Neural cell (in vitro differentiated cells): ENCODE data around the gene LAMA5. TPM values are rescaled to one million over a fixed set of nuclear protein-coding genes. Genes with fewer than 3 reads are reported as not detected.

Experiments used
- H2AFZ ChIP-seq: fragments of 200-600, 300-800 bp; sonication (generic), shearing (Covaris generic); 2 replicates; pipeline ENCODE4 v1.6.0; 2014; ENCODE audit warnings: low read depth, mild to moderate bottlenecking, antibody characterized with exemption, low read length, moderate library complexity
- H3F3A ChIP-seq: fragments of 200-600 bp; shearing (Covaris generic); 2 replicates; pipeline ENCODE4 v1.6.1; 2016; ENCODE audit warnings: mild to moderate bottlenecking, moderate library complexity, mixed read lengths, antibody characterized with exemption, low read length; ENCODE audit not compliant: insufficient read depth, poor library complexity, severe bottlenecking
- H3K27ac ChIP-seq: fragments of 200-600, 300-800 bp; sonication (generic), shearing (Covaris generic); 2 replicates; pipeline ENCODE4 v1.5.1; 2014; ENCODE audit warnings: mild to moderate bottlenecking, low read length, moderate library complexity
- H3K27me3 ChIP-seq: fragments of 300-800, 200-600 bp; sonication (generic), shearing (Covaris generic); 2 replicates; pipeline ENCODE4 v1.6.0; 2014; ENCODE audit warnings: mild to moderate bottlenecking, low read depth, low read length, moderate library complexity; ENCODE audit not compliant: insufficient read depth
- H3K36me3 ChIP-seq: fragments of 300-800, 200-600 bp; sonication (generic), shearing (Covaris generic); 2 replicates; pipeline ENCODE4 v1.5.1; 2014; ENCODE audit warnings: mild to moderate bottlenecking, antibody characterized with exemption, low read length, moderate library complexity; ENCODE audit not compliant: insufficient read depth
- H3K4me2 ChIP-seq: fragments of 300-800, 200-600 bp; sonication (generic), shearing (Covaris generic); 2 replicates; pipeline ENCODE4 v1.6.0; 2014; ENCODE audit warnings: mild to moderate bottlenecking, low read length
- H3K4me3 ChIP-seq: fragments of 300-800, 200-600 bp; sonication (generic), shearing (Covaris generic); 2 replicates; pipeline ENCODE4 v1.5.1; 2014; ENCODE audit warnings: mild to moderate bottlenecking, low read length, moderate library complexity
- H3K79me2 ChIP-seq: fragments of 200-600 bp; shearing (Covaris generic); replicated peaks from 2 replicates; pipeline ENCODE4 v1.6.0; 2014; ENCODE audit warnings: mild to moderate bottlenecking, low read length, moderate library complexity; ENCODE audit not compliant: insufficient read depth
- H3K9ac ChIP-seq: fragments of 300-800, 200-600 bp; sonication (generic), shearing (Covaris generic); 2 replicates; pipeline ENCODE4 v1.6.1; 2016; ENCODE audit warnings: mild to moderate bottlenecking, low read length, mixed read lengths
- H3K9me2 ChIP-seq: fragments of 200-600 bp; shearing (Covaris generic); 2 replicates; pipeline ENCODE4 v1.6.1; 2016; ENCODE audit warnings: mild to moderate bottlenecking, low read length, mixed read lengths; ENCODE audit not compliant: insufficient read depth
- H3K9me3 ChIP-seq: fragments of 200-600, 300-800 bp; sonication (generic), shearing (Covaris generic); 2 replicates; pipeline ENCODE4 v1.6.1; 2016; ENCODE audit warnings: mild to moderate bottlenecking, mixed run types, low read length, moderate library complexity, mixed read lengths
- H4K20me1 ChIP-seq: fragments of 200-600 bp; shearing (Covaris generic); 2 replicates; pipeline ENCODE4 v1.6.1; 2016; ENCODE audit warnings: mild to moderate bottlenecking, mixed run types; ENCODE audit not compliant: insufficient read depth
- CTCF ChIP-seq: fragments of 450-650 bp; IDR thresholded peaks from 2 replicates; pipeline ENCODE4 v1.5.1; 2014; ENCODE audit warnings: antibody characterized with exemption, mild to moderate bottlenecking, moderate library complexity; ENCODE audit not compliant: poor library complexity, severe bottlenecking
- MXI1 ChIP-seq: fragments of 450-650 bp; conservative IDR thresholded peaks from 2 replicates; pipeline ENCODE4 v1.6.1; 2014; ENCODE audit warnings: antibody characterized with exemption, mild to moderate bottlenecking; ENCODE audit not compliant: poor library complexity, severe bottlenecking
- POLR2AphosphoS5 ChIP-seq: IDR thresholded peaks from 2 replicates; pipeline ENCODE4 v1.6.1; 2012
- RAD21 ChIP-seq: fragments of 450-650 bp; conservative IDR thresholded peaks from 2 replicates; pipeline ENCODE4 v1.6.1; 2014; ENCODE audit warnings: antibody characterized with exemption, mild to moderate bottlenecking, moderate library complexity
- REST ChIP-seq: IDR thresholded peaks from 2 replicates; pipeline ENCODE4 v1.6.1; 2012; ENCODE audit warnings: borderline replicate concordance
- TAF1 ChIP-seq: IDR thresholded peaks from 2 replicates; pipeline ENCODE4 v1.6.1; 2012; ENCODE audit warnings: low read depth
- polyA plus RNA-seq: library from polyadenylated mRNA; depleted of rRNA; stranded (reverse); fragments of >200 nt; gene quantifications from 2 replicates; pipeline ENCODE4 v1.2.3, GENCODE V29; 2014

LAMA5 gene
- polyA plus RNA-seq, 1 donor from 2014 or later, result 27.2 TPM

DNA sequence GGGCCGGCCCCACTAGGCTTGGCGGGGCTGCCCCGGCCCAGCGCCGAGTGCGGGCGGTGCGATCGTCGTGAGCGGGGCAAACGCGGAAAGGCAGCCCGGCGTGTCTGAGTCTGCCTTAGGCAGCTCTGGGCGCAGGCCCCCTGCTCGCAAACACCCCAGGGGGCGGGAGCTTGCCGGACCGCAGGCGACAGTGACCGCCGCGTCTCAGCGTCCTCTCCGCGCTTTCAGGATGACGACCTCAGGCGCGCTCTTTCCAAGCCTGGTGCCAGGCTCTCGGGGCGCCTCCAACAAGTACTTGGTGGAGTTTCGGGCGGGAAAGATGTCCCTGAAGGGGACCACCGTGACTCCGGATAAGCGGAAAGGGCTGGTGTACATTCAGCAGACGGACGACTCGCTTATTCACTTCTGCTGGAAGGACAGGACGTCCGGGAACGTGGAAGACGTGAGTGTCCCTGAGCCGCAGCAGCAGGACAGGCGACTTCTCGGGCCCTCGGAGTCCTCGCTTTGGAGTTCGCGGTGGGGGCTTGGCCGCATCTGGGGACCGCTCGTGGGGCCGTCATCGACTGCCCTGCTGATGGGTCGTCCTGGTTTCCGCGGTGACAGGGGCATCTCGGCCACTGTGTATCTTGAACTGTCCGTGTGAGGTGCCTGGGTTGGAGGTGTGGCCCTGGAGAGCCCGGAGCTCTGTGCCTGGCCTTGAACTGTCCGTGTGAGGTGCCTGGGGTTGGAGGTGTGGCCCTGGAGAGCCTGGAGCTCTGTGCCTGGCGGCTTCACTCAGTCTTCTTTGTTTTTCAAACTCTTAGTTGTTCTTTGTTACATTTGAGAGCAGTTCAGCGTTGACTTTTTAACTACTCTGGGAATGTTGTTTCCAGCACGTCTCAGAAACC, 63.5 kb downstream of the LAMA5 start:
- Histone ChIP-seq H3K36me3 (no peaks in the 10 kb centered on the region), H3K27me3 (no peaks in the 10 kb centered on the region), H3K27ac (no peak overlapping the region), H3K9me2 (no peaks in the 10 kb centered on the region), H3K9me3 (no peaks in the 10 kb centered on the region), H3K4me3 (peak overlapping the region; percentile 93), H4K20me1 (peaks cover 9% of the 10 kb centered on the region), H3K4me2 (peak overlapping the region; percentile 82), H2AFZ (no peak overlapping the region), H3K9ac (peak overlapping the region; percentile 66), H3F3A (no peaks in the 10 kb centered on the region), H3K79me2 (peaks cover 14% of the 10 kb centered on the region)
- TF ChIP-seq RAD21, result no peak
- TF ChIP-seq MXI1, result no peak
- TF ChIP-seq CTCF, result no peak

- Histone ChIP-seq H3K27me3 (no peaks in the 10 kb centered on the region), H3K79me2 (peaks cover 14% of the 10 kb centered on the region), H3K36me3 (no peaks in the 10 kb centered on the region), H3K4me3 (peak overlapping the region; percentile 93), H4K20me1 (peaks cover 9% of the 10 kb centered on the region), H2AFZ (no peak overlapping the region), H3K4me2 (no peak overlapping the region), H3F3A (no peaks in the 10 kb centered on the region), H3K9me3 (no peaks in the 10 kb centered on the region), H3K9ac (peak overlapping the region; percentile 66), H3K9me2 (no peaks in the 10 kb centered on the region), H3K27ac (no peak overlapping the region)
- TF ChIP-seq TAF1 (no peak), REST (no peak), POLR2AphosphoS5 (no peak), CTCF (no peak)
These were observed 64.1 kb downstream of the LAMA5 start for GRCh38 chr20:62303062-62303339.
